SK-N-SH (cell line): ENCODE results near the gene ARL6IP5. TPM values are rescaled to one million over a fixed set of nuclear protein-coding genes. Genes with fewer than 3 reads are reported as not detected.

Experiments used
- CTCF ChIA-PET: fragments of 300-600, 350-600 bp; formaldehyde crosslinking; extraction: SDS; loops from one replicate; lab custom pipeline; 2021; lab: Yijun Ruan, JAX
- POLR2A ChIA-PET: fragments of 350-600 bp; sonication (Branson Sonifier 250); formaldehyde crosslinking; extraction: SDS; loops from one replicate; lab custom pipeline; 2020; ENCODE audit warnings: antibody characterized with exemption, inconsistent platforms; lab: Yijun Ruan, JAX
- DNase-seq: peaks from one replicate; pipeline ENCODE4 v3.0.0; 2012
- H2AFZ ChIP-seq: fragments of 200-600 bp; sonication (generic); 2 replicates; pipeline ENCODE4 v1.8.1; 2016; ENCODE audit warnings: antibody characterized with exemption, mild to moderate bottlenecking, low read depth
- H3F3A ChIP-seq: fragments of 200-600 bp; sonication (generic); replicated peaks from 2 replicates; pipeline ENCODE3; 2016; ENCODE audit warnings: antibody characterized with exemption, mild to moderate bottlenecking; ENCODE audit not compliant: insufficient read depth
- H3K27ac ChIP-seq, 2 experiments: fragments of 200-500 bp in 1 of 2; fragments of 200-600 bp in 1 of 2; sonication (Bioruptor generic) in 1 of 2; sonication (generic), shearing (Covaris generic) in 1 of 2; 2 replicates each; pipeline versions ENCODE4 v1.5.1 to v1.6.1; 2014 to 2016; ENCODE audit warnings: low read depth in 2 of 2, inconsistent platforms in 1 of 2, low read length in 1 of 2, mild to moderate bottlenecking in 1 of 2, mixed read lengths in 1 of 2
- H3K27me3 ChIP-seq: fragments of 200-600 bp; sonication (generic), shearing (Covaris generic); 2 replicates; pipeline ENCODE4 v1.6.1; 2016; ENCODE audit warnings: mixed run types; ENCODE audit not compliant: insufficient read depth
- H3K36me3 ChIP-seq, 2 experiments: fragments of 200-500 bp in 1 of 2; fragments of 200-600 bp in 1 of 2; sonication (Bioruptor generic) in 1 of 2; sonication (generic) in 1 of 2; replicated peaks in 1 of 2; 2 replicates each; pipeline versions ENCODE3 to v1.5.1; 2014 to 2016; ENCODE audit warnings: low read length in 1 of 2, mild to moderate bottlenecking in 1 of 2; ENCODE audit not compliant: insufficient read depth in 2 of 2, control insufficient read depth in 1 of 2
- H3K4me1 ChIP-seq, 2 experiments: fragments of 200-500 bp in 1 of 2; fragments of 200-600 bp in 1 of 2; sonication (Bioruptor generic) in 1 of 2; sonication (generic), shearing (Covaris generic) in 1 of 2; 2 replicates each; pipeline versions ENCODE4 v1.5.1 to v1.6.1; 2014 to 2016; ENCODE audit warnings: low read depth in 1 of 2, low read length in 1 of 2, mixed run types in 1 of 2; ENCODE audit not compliant: insufficient read depth in 2 of 2, control insufficient read depth in 1 of 2
- H3K4me2 ChIP-seq: fragments of 200-600 bp; sonication (generic), shearing (Covaris generic); 2 replicates; pipeline ENCODE4 v1.6.1; 2017; ENCODE audit warnings: mixed run types
- H3K4me3 ChIP-seq, 2 experiments: fragments of 200-500 bp in 1 of 2; fragments of 200-600 bp in 1 of 2; sonication (Bioruptor generic) in 1 of 2; sonication (generic), shearing (Covaris generic) in 1 of 2; 2 replicates each; pipeline versions ENCODE4 v1.5.1 to v1.8.1; 2014 to 2016; ENCODE audit warnings: low read depth in 2 of 2, inconsistent platforms in 1 of 2, low read length in 1 of 2, mild to moderate bottlenecking in 1 of 2, mixed read lengths in 1 of 2, moderate library complexity in 1 of 2
- H3K79me2 ChIP-seq: fragments of 200-600 bp; sonication (generic); 2 replicates; pipeline ENCODE4 v1.8.1; 2017; ENCODE audit warnings: mild to moderate bottlenecking; ENCODE audit not compliant: insufficient read depth
- H3K9ac ChIP-seq: fragments of 200-600 bp; sonication (generic); 2 replicates; pipeline ENCODE4 v1.6.1; 2017; ENCODE audit warnings: mixed run types
- H3K9me2 ChIP-seq: fragments of 200-600 bp; sonication (generic); 2 replicates; pipeline ENCODE4 v1.6.1; 2017; ENCODE audit warnings: mixed run types
- H3K9me3 ChIP-seq: fragments of 200-600 bp; sonication (generic); 2 replicates; pipeline ENCODE4 v1.6.1; 2017; ENCODE audit warnings: mixed run types, mild to moderate bottlenecking, moderate library complexity
- H4K20me1 ChIP-seq: fragments of 200-600 bp; sonication (generic); 2 replicates; pipeline ENCODE4 v1.6.1; 2017; ENCODE audit warnings: mild to moderate bottlenecking, mixed run types; ENCODE audit not compliant: insufficient read depth
- CHD2 ChIP-seq: fragments of 150-350 bp; IDR thresholded peaks from 2 replicates; pipeline ENCODE4 v1.6.1; 2018; ENCODE audit warnings: low read length; ENCODE audit not compliant: partially characterized antibody
- ELF1 ChIP-seq: IDR thresholded peaks from 2 replicates; pipeline ENCODE4 v1.4.0; 2012
- EZH2phosphoT487 ChIP-seq: fragments of 200-600 bp; sonication (generic); IDR thresholded peaks from 2 replicates; pipeline ENCODE4 v1.6.1; 2017; ENCODE audit warnings: low read depth, mixed run types, mild to moderate bottlenecking, antibody characterized with exemption, moderate library complexity, borderline replicate concordance
- FOSL2 ChIP-seq: IDR thresholded peaks from 2 replicates; pipeline ENCODE4 v1.4.0; 2012; ENCODE audit warnings: low read depth, mild to moderate bottlenecking, moderate library complexity, borderline replicate concordance
- FOXJ3 ChIP-seq: sonication (generic); formaldehyde crosslinking; IDR thresholded peaks from 2 replicates; pipeline ENCODE4 v1.5.1; 2020; ENCODE audit warnings: mild to moderate bottlenecking, missing genetic modification reagents
- FOXM1 ChIP-seq: IDR thresholded peaks from 2 replicates; pipeline ENCODE4 v1.4.0; 2012; ENCODE audit warnings: low read depth, mild to moderate bottlenecking
- IRF3 ChIP-seq: fragments of 150-350 bp; IDR thresholded peaks from 2 replicates; pipeline ENCODE4 v1.6.1; 2016; ENCODE audit warnings: mild to moderate bottlenecking, low read depth, low read length
- MAX ChIP-seq: IDR thresholded peaks from 2 replicates; pipeline ENCODE4 v1.4.0; 2012; ENCODE audit warnings: low read depth
- NFIC ChIP-seq: IDR thresholded peaks from 2 replicates; pipeline ENCODE4 v1.4.0; 2012; ENCODE audit warnings: borderline replicate concordance
- NRF1 ChIP-seq: IDR thresholded peaks from 2 replicates; pipeline ENCODE4 v1.6.1; 2012; ENCODE audit warnings: low read depth, mild to moderate bottlenecking, low read length
- PBX3 ChIP-seq: IDR thresholded peaks from 2 replicates; pipeline ENCODE4; 2012
- POLR2AphosphoS5 ChIP-seq: IDR thresholded peaks from 2 replicates; pipeline ENCODE4 v1.6.1; 2012; ENCODE audit warnings: low read depth, low read length
- RCOR1 ChIP-seq: fragments of 150-350 bp; IDR thresholded peaks from 2 replicates; pipeline ENCODE4 v1.6.1; 2017; ENCODE audit warnings: antibody characterized with exemption, low read length
- REST ChIP-seq: IDR thresholded peaks from 2 replicates; pipeline ENCODE4 v1.6.1; 2012; ENCODE audit warnings: mild to moderate bottlenecking, low read depth, low read length, moderate library complexity
- RFX5 ChIP-seq: IDR thresholded peaks from 2 replicates; pipeline ENCODE4 v1.6.1; 2012; ENCODE audit warnings: mild to moderate bottlenecking, improper control_type of control experiment, low read length
- SIN3A ChIP-seq: IDR thresholded peaks from 2 replicates; pipeline ENCODE4 v1.6.1; 2012; ENCODE audit warnings: low read depth, mild to moderate bottlenecking, low read length, moderate library complexity, borderline replicate concordance
- TAF1 ChIP-seq: IDR thresholded peaks from 2 replicates; pipeline ENCODE4 v1.6.1; 2012; ENCODE audit warnings: low read depth, mild to moderate bottlenecking, low read length, moderate library complexity, borderline replicate concordance
- TCF12 ChIP-seq: IDR thresholded peaks from 2 replicates; pipeline ENCODE4 v1.4.0; 2012
- USF1 ChIP-seq: IDR thresholded peaks from 2 replicates; pipeline ENCODE4 v1.4.0; 2012; ENCODE audit warnings: low read depth, borderline replicate concordance
- YY1 ChIP-seq: IDR thresholded peaks from 2 replicates; pipeline ENCODE4 v1.4.0; 2012; ENCODE audit warnings: low read depth, mild to moderate bottlenecking
- WGBS: methylation state at CpG from one replicate; pipeline ENCODE4 v1.1.6; 2017; ENCODE audit warnings: low lambda C conversion rate; 5-methylcytosine and 5-hydroxymethylcytosine counted together
- polyA plus RNA-seq, 3 experiments: library from polyadenylated mRNA; depleted of rRNA; stranded (reverse); fragments of >200 nt; gene quantifications; 2 replicates each; pipeline ENCODE4 v1.2.3, GENCODE V29; 2012
- small RNA-seq, 7 experiments: library from RNA; depleted of rRNA; stranded (forward); fragments of <200 nt; gene quantifications; one replicate each; pipeline ENCODE3, GENCODE V24; 2012

ARL6IP5 gene
- polyA plus RNA-seq, 1 of the 3 experiments (the other 2 are of a cell fraction) = 64.6 TPM

GRCh38 chr3:69149586-69149985 is 64.8 kb downstream of the ARL6IP5 start:
- no peak overlapping the region for H3K9ac ChIP-seq
- no peaks in the 10 kb centered on the region for H3K9me3 ChIP-seq
- H3K9me2 ChIP-seq = no peaks in the 10 kb centered on the region
- H3K27ac ChIP-seq = no peak overlapping the region
- peaks cover 0 to 13% of the 10 kb centered on the region in 2 experiments; a peak in 2 of 4 replicates for H3K4me1 ChIP-seq
- no peak overlapping the region for H3K4me2 ChIP-seq
- H2AFZ ChIP-seq = no peak overlapping the region
- POLR2A ChIA-PET = no interaction called here
- H3K79me2 ChIP-seq = no peaks in the 10 kb centered on the region
- DNase-seq = no peak
- 92% methylated on average over 3 of the region's 3 CpGs for WGBS
- TF ChIP-seq EZH2phosphoT487 = no peak
- no peak for TF ChIP-seq NFIC
- no peak for TF ChIP-seq POLR2AphosphoS5
- TF ChIP-seq CHD2 = no peak
- TF ChIP-seq MAX = no peak
- no peak for TF ChIP-seq SIN3A
- no peak for TF ChIP-seq NRF1
- no peak for TF ChIP-seq USF1
- TF ChIP-seq FOSL2 = no peak
- no peak for TF ChIP-seq ELF1
- no peak for TF ChIP-seq FOXJ3 (CRISPR knock-in tag)
- no peak for TF ChIP-seq TAF1
- no peak for TF ChIP-seq FOXM1
- no peak for TF ChIP-seq YY1
- TF ChIP-seq RFX5 = no peak
- TF ChIP-seq REST = no peak
- TF ChIP-seq TCF12 = no peak
- TF ChIP-seq RCOR1 = no peak
- no peak for TF ChIP-seq PBX3
- TF ChIP-seq IRF3 = no peak
- CTCF ChIA-PET = interaction anchor here (1.0 to 1.6 kb wide), 2 partner anchors 12 to 157 kb away, joined by 4 to 9 read pairs; no protein-coding TSS in a partner anchor
- no peaks in the 10 kb centered on the region for H3F3A ChIP-seq
- no peaks in the 10 kb centered on the region for H4K20me1 ChIP-seq
- H3K4me3 ChIP-seq = no peak overlapping the region
- no peaks in the 10 kb centered on the region for H3K36me3 ChIP-seq
- H3K27me3 ChIP-seq = no peaks in the 10 kb centered on the region

Small RNAs within 50 kb of the gene (small RNA-seq; reads per million reads assigned to genes)
- 0 to 11.9 (median 4.9) reads per million in 7 experiments for gene MIR3136

Other genes with a start within 250 kb of the ARL6IP5 start
- not detected in 2 replicates for gene TAFA4, start 152.4 kb upstream of the ARL6IP5 start, polyA plus RNA-seq (2012; rRNA removed)
- gene EOGT, start 71.3 kb upstream of the ARL6IP5 start, polyA plus RNA-seq (2012; rRNA removed) = 6.0 and 7.8 TPM in 2 replicates
- gene TMF1, start 32.6 kb upstream of the ARL6IP5 start, polyA plus RNA-seq (2012; rRNA removed) = 3.2 and 4.3 TPM in 2 replicates
- gene UBA3, start 4.6 kb upstream of the ARL6IP5 start, polyA plus RNA-seq (2012; rRNA removed) = 43.0 and 62.0 TPM in 2 replicates
- not detected in 2 replicates for gene LMOD3, start 37.7 kb downstream of the ARL6IP5 start, polyA plus RNA-seq (2012; rRNA removed)